ENCODE results near the gene CKM.
A peak's percentile ranks its signal among the peaks of the same experiment; 100 is the strongest.
"Not testable (repeated sequence)": the region's sequence is repeated elsewhere in the genome, so short reads cannot be mapped to it uniquely, and the experiment has no call there.

The CKM gene

DNA sequence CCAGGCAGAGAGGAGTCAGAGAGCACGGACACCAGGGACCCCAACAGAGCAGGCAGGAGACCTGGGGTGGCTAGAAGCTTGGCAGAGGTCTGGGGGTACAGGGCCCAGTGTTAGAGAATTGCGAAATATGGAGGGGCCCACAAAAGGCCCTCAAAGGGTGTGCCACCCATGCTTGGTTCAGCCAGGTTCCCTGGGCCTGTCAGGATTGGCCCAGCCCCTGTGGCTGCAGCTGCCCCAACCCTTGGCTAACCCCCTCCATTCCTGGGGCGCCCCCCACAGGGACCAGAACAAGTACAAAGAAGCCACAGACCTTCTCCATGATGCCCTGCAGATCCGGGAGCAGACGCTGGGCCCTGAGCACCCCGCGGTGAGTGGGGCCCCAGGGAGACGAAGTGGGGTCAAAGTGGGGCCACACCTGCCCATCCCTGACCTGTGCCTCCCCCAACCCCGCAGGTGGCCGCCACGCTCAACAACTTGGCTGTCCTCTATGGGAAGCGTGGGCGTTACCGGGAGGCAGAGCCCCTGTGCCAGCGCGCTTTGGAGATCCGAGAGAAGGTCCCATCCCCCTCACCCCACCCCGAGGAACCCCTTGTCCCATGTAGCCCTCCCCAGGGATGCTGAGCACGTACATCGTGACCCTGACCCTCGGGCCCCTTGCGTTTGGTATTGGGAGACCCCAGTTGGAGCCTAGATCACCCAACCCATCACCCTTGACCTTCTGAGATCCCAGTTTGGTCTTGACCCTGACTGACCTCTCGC is 25.9 kb upstream of the CKM start:
- no peak for DNase-seq

DNA sequence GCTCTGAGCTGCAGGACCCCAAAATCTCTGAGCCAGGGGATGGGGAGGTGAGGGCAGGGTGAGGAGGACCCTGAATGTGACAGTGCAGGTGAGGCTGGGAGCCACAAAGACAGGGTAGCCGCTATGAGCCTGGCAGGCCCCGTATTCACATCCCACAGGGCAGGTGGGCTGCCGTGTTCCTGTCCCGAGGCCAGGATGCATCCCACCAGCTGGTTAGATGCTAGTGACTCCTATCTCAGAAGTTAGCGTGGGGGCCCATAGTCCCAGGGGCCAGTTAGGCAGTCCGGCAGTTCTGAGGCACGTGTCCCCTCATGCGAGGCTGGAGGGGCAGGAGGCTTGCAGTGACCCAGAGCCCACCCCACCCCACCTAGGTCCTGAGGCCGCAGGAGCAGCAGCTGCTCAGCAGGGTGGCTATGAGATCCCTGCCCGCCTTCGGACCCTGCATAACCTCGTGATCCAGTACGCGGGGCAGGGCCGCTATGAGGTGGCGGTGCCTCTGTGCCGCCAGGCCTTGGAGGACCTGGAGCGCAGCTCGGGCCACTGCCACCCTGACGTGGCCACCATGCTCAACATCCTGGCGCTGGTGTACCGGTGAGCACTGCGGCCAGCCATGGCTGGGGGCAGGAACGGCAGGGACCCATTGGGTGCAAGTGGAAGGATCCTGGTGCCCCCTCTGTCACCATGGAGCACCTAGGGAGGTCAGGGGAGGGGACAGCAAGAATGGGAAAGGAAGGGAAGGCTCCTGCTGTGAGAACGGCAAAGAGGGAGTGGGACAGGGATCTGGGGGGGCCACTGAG is 25.1 kb upstream of the CKM start:
- no peak for DNase-seq

DNA sequence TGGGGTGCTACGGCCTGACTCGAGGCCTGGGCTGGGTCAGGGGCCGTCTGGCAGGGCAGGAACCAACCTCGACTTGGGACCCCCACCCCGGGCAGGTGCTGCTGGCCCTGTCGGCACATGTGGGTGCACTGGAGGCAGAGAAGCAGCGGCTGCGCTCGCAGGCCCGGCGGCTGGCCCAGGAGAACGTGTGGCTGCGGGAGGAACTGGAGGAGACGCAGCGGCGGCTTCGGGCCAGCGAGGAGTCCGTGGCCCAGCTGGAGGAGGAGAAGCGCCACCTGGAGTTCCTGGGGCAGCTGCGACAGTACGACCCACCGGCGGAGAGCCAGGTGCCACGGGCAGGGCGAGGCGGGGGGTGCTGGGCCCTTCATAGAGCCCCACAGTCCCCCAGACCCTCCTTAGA is 23.8 kb upstream of the CKM start:
- DNase-seq = no peak

DNA sequence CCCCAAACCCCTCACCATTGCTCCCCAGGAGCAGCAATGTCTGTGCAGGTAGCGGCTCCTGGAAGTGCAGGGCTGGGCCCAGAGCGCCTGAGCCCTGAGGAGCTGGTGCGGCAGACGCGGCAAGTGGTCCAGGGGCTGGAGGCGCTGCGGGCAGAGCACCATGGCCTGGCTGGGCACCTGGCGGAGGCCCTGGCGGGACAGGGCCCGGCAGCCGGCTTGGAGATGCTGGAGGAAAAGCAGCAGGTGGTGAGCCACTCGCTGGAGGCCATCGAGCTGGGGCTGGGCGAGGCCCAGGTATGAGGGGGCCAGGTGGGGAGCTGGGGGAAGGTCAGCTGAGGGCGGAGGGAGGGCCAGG is 22.8 kb upstream of the CKM start:
- no peak for DNase-seq

DNA sequence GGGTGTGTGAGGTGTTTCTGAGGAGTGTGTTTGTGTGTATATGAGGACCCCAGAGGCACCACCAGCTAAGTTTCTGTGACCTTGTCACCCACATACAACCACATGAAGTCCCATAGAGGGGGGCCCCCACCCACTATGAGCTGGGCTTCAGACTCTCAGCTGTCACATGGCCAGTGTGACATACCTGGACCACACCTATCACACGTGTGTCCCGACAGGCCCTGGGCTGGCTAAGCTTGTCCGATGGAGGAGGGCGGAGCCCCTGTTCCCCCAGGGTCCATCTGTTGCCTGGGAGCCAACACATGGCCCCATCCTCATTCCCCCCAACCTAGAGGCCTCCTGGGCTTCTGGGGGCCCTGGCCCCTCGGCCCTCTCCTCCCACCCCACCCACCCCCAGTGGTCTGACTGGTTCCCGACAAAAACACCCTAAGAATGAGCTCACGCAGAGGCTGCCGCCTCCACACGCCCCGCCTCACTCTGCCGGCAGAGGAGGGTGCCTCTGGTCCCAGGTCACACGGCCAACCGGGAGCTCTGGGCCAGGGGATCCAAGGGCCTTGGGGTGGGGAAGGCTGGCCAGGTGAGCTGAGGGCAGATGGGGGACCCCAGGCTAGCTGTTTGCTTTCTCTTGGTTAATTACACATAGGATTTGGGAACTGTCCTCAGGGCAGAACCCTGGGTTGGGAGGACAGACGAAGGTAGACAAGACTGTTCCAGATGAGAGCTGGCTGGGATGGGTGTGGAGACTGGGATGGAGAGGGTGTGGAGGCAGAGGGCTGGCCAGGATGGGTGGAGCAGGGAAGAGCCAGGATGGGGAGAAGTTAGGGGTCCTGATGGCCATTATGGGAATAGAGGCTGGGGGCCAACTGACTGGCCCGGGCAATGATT is 22.2 kb upstream of the CKM start:
- DNase-seq = no peak

DNA sequence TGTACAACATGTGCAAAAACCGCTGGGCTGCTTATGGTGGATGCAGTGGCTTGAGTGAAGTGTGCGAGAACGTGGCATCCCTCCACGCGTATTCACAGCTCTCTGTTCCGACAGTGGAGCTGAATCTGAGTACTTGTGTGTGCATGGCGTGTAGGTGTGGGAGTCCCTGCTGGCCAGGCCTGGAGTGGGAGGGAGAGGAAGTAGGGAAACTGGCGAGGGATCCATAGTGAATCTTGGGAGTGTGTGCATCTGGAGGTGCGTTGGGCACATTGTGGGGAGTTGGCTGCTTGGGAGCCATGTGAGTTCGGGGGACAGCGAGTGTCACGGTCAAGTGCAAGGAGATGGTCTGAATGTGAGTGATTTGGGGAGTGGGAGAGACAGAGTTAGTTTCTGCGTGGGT is 20.2 kb upstream of the CKM start:
- no peak for DNase-seq

DNA sequence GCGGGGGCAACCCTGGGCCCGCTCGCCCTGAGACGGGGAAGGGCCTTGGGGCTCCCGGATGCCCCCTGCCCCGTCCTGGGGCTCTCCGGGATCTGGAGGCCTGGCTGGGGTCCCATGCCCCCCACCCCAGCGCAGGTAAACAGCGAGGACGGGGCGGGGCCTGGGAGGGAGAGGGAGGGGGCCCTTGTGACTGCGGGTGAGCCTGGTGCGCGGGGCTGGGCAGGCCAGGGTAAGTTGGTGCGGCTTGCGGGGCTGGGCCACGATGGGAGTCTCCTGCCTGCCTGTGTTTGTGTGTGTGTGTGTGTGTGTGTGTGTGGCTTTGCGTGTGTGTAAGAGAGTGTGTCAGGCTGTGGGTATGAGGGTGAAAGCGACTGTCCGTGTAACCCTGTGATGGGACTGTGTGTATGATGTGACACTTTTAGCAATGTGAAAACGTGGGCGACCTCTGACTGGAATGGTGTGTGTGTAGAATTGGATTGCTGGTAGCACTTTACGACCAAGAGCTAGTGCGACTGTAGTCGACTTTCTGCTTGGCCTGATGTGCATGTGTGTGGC is 18.3 kb upstream of the CKM start:
- peak in 1 of 5 experiments; percentile 31 for DNase-seq

DNA sequence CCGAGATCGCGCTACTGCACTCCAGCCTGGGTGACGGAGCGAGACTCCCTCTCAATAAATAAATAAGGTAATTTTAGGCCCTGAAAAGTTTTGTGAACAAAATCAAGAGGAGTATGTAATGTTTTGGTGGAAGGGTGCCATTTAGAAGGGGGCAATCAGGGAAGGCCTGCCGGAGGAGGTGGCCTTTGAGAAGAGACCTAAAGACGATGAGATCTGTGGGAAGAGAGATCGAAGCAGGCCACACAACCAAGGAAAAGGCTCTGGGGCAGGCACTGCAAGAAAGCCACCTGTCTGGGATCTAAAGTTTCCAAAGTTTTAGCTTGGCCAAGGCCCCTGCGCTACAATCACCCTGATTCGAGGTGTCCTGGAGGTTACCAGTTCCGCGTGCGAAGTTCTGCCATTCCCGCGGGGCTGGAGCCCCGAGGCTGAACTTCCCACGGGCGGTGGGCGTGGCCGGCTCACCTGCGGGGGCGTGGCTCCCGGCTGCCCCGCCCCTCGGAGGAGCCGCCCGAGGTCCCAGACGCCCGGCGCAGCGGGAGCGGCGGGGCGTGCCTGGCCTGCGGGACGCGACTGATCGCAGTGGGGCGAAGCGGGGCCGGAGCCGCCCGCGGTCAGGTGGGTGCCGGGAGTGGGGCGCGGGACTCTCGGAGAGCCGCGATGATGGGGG is 17.7 kb upstream of the CKM start, which contains the start of gene KLC3:
Gene KLC3, plus strand, starts transcription at position 519 of the 667 bp plus-strand sequence. CDS start 4,792 bp downstream, outside the sequence.
- DNase-seq = peak; percentile 17 to 28 (median 27)

DNA sequence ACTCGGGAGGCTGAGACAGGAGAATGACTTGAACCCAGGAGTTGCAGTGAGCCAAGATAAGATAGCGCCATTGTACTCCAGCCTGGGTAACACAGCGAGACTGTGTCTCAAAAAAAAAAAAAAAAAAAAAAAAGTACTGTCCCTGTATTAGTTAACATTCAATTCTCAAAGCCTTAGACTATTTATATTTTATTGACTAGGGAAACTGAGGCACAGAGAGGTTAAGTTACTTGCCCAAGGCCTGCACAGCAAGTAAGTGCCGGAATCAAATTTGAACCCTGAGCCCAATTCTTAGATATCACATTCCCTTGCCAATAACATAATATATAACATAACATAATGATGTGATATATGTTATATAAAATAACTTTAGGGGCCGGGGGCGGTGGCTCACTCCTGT is 17.0 kb upstream of the CKM start:
- no peak for DNase-seq

DNA sequence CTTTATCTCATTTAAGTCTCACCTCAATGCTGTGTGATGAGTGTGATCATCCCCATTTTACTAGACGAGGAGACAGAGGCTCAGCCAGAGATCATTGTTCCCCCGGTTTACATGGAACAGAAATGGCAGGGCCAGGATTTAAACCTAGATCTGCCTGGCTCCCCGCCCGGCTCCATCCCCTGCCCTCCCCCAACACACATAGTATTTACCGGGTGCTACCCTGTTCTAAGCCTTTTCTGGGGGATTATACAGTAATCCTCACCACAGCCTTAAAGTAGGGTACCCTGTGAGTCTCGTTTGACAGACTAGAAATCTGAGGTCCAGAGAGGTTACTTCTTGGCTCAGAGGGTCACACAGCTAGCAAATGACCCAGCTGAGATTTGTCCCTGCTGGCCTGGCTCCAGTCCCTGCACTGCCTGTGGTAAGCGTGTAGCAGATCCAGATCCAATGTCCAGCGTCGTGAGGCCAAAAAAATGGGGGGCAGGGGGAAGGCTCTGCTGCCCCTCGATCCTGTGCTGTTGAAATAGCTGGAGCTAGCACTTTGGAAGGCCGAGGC is 14.1 kb upstream of the CKM start:
- DNase-seq = no peak

DNA sequence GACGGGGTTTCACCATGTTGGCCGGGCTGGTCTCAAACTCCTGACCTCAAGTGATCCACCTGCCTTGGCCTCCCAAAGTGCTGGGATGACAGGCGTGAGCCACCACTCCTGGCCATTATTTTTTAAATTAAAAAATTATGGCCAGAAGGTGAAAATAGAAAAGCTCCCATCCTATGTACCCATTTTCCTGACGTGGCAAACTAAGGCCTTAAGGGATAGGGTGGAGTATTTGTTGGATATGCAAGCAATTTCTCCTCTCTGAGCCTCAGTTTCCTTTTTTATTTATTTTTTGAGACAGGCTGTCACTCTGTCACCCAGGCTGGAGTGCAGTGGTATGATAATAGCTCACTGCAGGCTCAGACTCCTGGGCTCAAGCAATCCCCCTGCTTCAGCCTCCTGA is 12.2 kb upstream of the CKM start:
- not testable (repeated sequence) for DNase-seq

DNA sequence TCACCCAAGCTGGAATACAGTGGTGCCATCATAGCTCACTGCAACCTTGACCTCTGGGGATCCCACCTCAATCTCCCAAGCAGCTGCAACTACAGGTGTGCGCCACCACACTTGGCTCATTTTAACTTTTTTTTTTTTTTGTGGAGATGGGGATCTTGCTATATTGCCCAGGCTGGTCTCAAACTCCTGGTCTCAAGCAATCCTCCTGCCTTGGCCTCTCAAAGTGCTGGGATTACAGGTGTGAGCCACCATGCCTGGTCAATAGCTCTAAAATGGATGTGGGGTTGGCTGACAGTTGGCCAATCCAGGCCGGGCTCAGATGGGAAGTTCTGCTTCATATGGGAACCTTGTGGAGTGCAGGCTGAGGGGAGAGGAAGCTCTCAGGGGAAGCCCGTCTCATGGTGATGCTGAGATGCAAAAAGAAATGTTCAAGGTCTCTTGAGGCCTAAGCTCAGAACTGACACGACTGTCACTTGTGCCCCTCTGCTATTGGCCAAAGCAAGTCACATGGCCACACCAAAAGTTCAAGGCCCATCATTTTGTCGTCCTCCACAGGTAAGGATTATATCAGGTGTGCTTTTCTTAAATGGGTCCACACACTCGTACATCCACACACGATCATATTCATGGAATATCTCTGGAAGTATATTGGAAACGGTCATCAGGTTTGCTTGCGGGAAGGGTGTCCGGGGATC is 11.1 kb upstream of the CKM start:
- no peak for DNase-seq

DNA sequence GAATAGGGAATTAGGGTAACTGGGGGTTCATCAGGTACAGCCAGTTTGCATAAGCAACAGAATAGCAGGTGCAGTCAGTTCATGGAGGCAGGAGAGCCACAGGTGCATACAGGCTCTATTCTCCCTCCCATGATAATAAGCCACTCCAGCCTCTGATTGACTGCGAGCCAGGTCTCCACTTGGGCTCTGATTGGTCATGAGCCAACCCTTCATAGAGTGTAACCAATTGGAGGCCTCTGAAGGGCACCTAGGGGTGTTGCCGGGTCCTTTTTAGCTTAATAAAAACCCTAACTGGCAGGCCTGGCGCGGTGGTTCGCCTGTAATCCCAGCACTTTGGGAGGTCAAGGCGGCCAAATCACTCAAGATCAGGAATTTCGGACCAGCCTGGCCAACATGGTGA is 8.7 kb upstream of the CKM start:
- DNase-seq = no peak

DNA sequence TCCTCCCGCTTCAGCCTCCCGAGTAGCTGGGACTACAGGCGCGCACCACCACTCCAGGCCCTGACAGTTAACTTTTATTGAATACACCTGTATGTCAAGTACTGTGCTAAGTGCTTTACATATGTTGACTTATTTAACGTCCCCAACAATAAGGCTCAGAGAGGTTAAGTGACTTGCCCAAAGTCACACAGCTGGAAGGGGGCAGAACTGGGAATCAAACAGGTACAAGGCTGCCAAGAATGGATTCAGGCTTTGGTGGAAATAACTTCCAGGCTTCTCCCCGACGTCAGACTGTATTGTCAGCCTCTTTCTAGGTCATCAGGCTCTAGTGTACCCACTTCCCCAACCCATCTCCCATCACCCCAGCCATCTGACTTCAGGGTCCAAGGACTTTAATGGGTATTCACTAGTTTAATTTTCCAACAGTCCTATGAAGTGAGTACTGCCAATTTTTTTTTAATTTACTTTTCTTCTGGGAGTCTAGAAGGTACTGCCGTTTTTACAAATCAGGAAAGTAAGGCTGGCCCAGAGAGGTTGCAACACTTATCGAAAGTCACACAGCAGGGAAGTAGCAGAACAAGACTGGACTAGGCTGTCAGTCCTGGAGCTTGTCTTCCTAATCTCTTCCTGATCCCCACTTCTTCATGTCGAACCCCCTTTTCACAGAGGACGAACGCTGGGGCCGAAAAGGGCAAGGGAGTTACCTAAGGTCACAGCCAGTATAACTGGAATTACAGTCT is 4.9 kb upstream of the CKM start:
- no peak for DNase-seq

DNA sequence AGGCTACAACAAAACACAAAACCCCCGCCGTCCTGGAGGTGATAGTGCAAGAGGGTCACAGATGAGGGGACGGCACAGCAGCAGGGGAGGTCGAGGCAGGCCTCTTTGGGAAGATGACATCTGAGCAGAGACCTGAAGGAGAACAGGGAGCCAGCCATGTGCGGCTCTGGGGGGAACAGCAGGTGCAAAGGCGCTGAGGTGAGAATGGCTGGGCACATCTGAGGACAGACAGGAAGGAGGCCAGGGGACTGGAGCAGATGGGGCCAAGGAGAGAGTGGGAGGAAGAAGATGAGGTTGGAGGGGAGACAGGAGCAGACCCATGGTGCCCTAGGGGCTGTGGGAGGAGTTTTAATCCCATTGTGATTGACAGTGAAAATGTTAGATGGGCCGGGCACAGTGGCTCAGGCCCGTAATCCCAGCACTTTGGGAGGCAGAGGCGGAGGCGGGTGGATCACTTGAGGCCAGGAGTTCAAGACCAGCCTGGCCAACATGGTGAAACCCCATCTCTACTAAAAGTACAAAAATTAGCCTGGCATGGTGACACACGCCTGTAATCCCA is 1.8 kb upstream of the CKM start:
- DNase-seq = no peak

DNA sequence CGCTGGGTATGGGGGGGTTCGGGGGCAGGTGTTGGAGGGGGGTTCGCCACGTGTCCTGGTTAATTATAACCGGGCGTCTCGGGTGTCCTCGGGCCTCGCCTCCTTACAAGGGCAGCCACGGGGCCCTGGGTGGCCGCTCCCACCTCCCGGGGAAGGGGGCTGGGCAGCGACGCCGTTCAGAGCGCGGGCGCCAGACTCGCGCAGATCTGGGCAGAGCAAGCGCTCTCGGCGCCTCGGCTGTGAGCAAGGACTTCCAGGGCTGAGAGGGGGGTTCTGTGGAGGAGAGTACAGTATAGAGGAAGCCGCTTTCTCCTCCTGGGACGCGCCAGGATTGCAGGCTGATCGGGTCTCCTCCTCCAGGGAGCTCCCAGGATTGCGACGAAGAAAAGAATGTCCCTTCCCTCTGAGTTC is 1.0 kb upstream of the CKM start:
- no peak for DNase-seq

DNA sequence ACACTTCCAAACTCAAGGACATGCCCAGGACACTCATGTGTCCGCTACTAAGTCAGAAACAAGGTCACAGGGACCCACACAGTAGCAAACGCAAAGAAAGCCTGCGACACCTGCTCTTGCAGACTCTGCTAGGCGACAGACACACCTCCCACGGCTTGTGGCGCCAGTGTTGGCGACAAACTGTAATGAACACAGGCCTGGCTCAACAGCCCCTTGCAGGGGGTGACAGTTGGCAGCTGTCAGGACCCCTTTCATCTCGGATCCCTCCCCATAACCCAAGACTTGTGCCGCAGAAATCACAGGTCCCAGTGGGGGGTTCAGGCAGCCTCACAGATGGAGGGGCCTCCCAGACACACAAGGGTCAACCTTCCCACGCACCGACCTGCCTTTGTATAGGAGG is 364 bp downstream of the CKM start:
- no peak for DNase-seq

DNA sequence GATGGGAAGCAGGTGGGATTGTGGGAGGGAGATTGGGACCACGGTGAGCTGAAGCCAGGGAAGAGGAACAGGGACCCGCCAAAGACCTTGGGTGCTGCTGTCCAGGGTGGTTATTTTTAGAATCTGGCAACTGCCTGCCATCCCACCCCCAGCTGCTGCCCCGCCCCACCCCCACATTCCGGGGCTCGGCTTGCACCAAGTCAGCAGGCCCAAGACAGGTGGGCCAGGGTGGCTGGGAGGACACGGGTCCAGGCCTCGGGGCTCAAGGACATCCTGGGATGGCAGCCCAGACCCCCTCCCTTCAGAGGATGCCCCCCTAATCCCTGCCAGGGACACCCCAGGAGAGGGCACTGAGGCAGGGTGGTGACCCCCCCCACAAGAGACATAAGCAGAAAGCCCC is 827 bp downstream of the CKM start:
- DNase-seq = no peak

DNA sequence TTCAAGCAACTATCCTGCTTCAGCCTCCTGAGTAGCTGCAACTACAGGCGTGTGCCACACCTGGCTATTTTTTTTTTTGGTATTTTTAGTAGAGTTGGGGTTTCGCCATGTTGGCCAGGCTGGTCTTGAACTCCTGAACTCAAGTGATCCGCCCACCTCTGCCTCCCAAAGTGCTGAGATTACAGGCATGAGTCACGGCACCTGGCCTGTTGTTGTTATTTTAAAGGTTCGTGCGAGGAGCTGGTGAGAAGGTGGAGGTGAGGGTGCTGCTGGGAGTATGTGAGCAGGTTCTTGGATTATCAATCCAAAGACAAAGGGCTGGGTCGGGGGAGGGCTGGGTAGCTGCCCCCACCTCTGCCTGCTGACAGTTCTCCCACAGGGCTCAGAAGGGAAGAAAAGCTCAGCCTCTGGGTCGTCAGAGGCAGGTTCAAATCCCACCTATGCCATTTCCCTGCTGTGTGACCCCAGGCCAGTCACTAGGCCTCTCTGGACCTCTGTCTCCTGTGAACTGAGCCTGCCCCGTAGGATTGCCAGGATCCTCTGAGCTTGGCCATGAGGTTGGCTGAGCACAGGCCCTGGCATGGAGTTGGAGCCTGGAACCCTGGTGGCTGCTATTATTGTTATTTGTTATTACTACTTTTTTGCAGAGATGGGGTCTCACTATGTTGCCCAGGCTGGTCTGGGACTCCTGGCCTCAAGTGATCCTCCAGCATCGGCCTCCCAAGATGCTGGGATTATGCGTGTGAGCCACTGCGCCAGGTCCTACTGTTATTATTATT is 1.5 kb downstream of the CKM start:
- DNase-seq = no peak

DNA sequence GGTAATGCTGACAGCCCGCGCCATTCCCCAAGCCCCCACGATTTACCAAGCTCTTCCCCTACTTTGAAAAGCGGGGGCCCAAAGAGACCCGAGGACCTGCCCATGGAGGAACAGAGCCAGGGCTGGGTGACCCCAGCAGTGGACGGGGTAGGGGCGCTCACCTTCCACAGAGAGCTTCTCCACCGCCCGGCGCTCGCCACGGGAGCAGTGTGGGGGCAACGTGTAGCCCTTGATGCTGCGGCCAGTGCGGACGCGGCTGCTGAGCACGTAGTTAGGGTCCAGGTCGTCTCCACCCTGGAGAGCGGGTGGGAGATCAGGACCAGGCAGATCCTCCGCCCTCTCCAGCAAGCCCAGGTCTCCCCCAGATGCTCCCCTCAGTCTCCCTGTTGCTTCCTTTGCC is 7.4 kb downstream of the CKM start:
- no peak for DNase-seq
